ENCODE data around the gene LMNTD1.

- TF ChIP-seq CTCF (IDR thresholded peaks at IDR 0.05; ENCODE audit: insufficient read depth, low read depth, low read length) (no peak), EZH2 (IDR thresholded peaks at IDR 0.05; ENCODE audit: insufficient read depth, low read length) (no peak)
Observed at GRCh38 chr12:25435431-25435830, 117.7 kb downstream of the LMNTD1 start.
